Measurements from ENCODE around the gene TAF3. TPM values are rescaled to one million over a fixed set of nuclear protein-coding genes. Genes with fewer than 3 reads are reported as not detected.

Gene TAF3
- total RNA-seq, 1 donor from 2014 or later = 8.5 TPM

DNA sequence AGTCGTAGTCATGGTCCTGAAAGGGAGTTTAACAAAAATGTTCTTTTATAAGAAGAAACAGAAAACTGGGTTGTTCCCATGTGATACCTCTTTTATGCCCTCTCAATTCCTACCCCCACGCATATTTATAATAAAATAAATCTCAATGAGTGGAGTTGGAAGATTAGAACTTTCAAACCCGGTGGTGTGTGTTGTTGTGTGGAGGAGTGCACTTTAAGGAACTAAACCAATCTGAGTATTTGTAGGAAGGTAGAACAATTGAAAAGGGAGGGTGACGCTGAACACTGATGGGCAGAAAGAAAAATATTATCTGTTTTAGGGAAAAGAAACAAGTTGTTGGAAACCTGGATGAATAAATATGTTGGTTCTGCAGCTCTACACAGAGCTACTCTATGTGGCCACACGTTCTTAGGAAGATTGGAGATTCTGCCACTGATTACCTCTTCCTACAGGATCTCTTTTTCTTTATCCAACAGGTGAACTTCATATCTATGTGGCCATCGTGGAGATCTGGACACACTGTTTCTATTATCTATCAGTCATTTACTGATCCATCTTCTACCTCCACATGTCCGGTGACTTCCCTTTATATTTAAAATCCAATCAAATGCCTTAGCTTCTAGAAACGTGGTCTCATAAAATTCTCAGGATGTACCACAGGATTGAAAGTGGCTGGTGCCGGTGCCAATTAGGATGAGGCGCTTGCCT is 223.1 kb downstream of the TAF3 start:
- Mint-ChIP-seq H3K36me3 (no peaks in the 10 kb centered on the region), H3K4me1 (peaks cover 58% of the 10 kb centered on the region), H3K4me3 (no peak overlapping the region), H3K27ac (no peak overlapping the region), H3K27me3 (ENCODE audit: low read depth) (peaks cover 100% of the 10 kb centered on the region), H3K9me3 (no peaks in the 10 kb centered on the region)
- DNase-seq (ENCODE audit: low spot score in 2 of 2, unreplicated experiment in 2 of 2) = no peak
- TF ChIP-seq, protein P1, sequence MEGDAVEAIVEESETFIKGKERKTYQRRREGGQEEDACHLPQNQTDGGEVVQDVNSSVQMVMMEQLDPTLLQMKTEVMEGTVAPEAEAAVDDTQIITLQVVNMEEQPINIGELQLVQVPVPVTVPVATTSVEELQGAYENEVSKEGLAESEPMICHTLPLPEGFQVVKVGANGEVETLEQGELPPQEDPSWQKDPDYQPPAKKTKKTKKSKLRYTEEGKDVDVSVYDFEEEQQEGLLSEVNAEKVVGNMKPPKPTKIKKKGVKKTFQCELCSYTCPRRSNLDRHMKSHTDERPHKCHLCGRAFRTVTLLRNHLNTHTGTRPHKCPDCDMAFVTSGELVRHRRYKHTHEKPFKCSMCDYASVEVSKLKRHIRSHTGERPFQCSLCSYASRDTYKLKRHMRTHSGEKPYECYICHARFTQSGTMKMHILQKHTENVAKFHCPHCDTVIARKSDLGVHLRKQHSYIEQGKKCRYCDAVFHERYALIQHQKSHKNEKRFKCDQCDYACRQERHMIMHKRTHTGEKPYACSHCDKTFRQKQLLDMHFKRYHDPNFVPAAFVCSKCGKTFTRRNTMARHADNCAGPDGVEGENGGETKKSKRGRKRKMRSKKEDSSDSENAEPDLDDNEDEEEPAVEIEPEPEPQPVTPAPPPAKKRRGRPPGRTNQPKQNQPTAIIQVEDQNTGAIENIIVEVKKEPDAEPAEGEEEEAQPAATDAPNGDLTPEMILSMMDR (IDR thresholded peaks at IDR 0.05; ENCODE audit: unreplicated experiment) = no peak

DNA sequence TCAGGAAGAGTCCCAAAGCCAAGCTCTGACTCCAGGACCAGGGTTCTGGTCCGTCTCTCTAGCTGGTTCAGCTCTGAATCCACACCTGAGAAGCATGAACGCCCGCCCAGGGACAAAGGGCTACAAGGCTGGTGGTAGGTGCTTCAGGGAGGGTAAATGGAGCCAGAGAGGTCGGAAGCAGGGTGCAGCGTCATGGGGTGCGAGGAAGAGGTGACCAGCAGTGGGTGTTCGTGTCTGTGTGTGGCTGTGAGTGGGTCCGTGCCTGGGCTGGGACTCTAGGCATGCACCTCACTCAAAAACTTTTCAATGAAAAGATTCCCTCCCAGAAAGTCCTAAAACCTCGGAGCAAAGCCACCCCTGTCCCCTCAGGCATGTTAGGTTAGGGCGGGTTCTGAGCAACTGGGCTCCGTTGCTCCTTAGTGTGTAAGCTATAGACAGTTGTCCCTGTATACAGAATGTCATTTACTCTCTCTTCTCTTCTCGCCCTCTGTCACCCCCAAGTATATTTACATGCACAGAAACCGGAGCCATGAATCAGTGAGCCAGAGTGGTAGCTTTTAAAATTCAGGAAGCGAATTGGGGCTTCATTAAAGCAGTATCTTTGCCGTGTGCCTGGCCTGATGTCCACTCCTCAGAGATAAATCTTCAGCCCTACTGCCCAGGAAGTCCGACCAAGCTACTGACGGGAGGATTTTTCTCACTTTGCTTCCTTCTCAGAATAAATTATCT is 223.9 kb downstream of the TAF3 start:
- Mint-ChIP-seq H3K9me3 (no peaks in the 10 kb centered on the region), H3K36me3 (no peaks in the 10 kb centered on the region), H3K27ac (no peak overlapping the region), H3K4me3 (no peak overlapping the region), H3K27me3 (ENCODE audit: low read depth) (peaks cover 100% of the 10 kb centered on the region), H3K4me1 (peaks cover 63% of the 10 kb centered on the region)
- TF ChIP-seq, protein P1 (IDR thresholded peaks at IDR 0.05; ENCODE audit: unreplicated experiment) = no peak
- DNase-seq (ENCODE audit: low spot score in 2 of 2, unreplicated experiment in 2 of 2) = no peak

DNA sequence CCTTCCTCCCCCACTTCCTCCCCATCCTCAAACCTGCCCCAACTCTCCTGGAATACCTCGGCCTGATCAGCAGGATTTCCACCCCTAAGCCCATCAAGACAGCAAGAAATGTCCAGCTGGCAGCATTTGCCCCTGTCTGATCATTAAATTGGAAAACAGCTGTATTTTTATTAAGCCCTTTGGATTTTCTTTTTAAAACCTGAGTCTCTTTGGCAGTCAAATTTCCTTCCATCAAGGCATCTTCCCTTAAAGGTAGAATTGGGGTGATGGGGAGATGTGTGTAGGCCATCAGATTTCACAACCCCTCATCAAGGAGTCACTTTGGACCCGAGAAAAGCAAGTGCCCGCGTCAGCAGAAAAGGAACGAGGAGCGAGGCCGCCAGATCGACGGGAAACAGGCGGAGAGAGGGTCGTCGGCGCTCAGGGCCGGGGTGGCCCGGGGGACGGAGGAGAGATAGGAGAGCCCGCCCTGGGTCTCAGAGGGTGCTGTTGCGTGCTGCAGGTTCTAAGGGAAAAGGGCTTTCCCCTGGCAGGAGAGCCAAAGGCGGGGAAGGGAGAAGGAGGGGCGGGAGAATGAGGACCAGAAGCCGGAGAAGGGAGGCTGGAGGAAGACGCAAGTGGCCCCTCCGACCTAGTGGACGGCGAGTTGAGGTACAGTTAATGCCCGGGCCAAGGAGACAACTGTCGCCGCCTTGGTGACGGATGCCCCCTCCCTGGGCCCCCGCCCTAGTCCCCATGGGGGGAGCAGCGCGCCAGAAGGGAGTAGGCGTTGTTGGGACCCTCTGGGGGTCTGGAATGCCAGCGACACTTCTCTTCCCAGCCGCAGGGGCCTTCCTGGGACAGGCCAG is 224.6 kb downstream of the TAF3 start:
- H3K4me1 Mint-ChIP-seq = peaks cover 65% of the 10 kb centered on the region
- no peaks in the 10 kb centered on the region for H3K36me3 Mint-ChIP-seq
- H3K27ac Mint-ChIP-seq = no peak overlapping the region
- peaks cover 100% of the 10 kb centered on the region for H3K27me3 Mint-ChIP-seq (ENCODE audit: low read depth)
- H3K9me3 Mint-ChIP-seq = no peaks in the 10 kb centered on the region
- TF ChIP-seq, protein P1 (IDR thresholded peaks at IDR 0.05; ENCODE audit: unreplicated experiment) = no peak
- peak overlapping the region; percentile 20 for H3K4me3 Mint-ChIP-seq
- DNase-seq (ENCODE audit: low spot score in 2 of 2, unreplicated experiment in 2 of 2) = no peak

DNA sequence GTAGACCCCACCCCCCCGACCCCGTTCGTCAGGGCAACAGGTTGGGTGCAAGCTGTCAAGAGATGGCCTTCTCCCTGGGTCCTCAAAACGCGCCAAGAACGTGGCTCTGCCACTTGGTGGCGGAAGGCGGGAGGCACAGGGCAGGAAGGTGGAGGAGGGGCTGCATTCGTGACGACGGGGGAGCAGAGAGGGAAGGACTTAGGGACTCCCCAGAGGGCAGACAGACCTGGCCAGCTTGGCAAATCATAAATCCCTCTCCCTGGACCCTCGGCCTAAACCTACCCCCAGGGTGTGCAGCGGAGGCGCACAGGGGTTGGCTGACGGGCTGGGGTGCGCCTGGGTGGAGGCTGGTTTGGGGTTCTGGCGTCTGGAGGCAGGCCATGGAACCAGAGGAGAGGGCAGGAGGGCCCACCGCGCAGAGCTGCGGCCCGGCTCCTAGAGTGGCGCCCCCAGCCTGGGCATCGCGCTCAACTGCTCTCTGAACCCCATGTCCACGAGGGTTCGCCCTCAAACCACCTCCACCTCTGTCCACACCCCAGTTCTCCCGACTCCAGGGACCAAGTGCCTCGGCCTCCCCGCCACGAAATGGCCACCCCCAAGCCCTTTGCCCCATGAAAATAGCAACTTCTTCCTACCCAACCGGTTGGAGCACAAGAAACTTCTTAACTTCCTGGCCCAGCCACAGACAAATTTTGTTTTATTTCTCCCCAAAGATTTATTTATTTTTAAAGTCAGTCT is 225.4 kb downstream of the TAF3 start:
- H3K27me3 Mint-ChIP-seq (ENCODE audit: low read depth) = peaks cover 98% of the 10 kb centered on the region
- H3K4me3 Mint-ChIP-seq = peak overlapping the region; percentile 72
- no peak for DNase-seq (ENCODE audit: low spot score in 2 of 2, unreplicated experiment in 2 of 2)
- H3K36me3 Mint-ChIP-seq = no peaks in the 10 kb centered on the region
- TF ChIP-seq, protein P1 (IDR thresholded peaks at IDR 0.05; ENCODE audit: unreplicated experiment) = no peak
- peaks cover 63% of the 10 kb centered on the region for H3K4me1 Mint-ChIP-seq
- H3K9me3 Mint-ChIP-seq = no peaks in the 10 kb centered on the region
- H3K27ac Mint-ChIP-seq = no peak overlapping the region

DNA sequence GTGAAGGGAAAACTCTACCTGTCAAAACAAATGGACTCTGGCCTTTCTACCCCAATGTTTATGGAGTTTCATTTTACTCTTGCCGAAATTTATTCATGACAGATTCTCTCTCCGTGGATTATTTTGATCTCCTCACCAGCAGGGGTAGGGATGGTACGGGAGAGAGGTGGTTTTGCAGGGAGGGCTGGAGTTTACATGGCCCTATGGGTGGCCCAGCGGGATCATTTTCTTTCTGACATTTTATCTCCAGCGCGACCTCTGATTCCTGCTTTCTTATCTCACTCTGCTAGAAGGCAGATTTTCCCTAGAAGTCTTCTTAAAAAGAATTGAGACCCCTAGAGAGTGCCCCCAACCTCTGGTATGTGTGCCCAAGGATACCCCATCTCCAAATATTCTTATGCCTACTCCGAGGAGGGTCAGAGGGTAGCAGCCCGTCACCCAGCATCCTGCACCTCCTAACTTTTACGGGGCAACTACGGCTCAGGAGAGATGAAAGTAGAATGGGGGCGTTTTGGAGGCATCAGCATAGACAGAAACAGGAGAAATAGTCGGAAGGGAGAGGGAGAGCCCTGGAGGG is 226.1 kb downstream of the TAF3 start:
- Mint-ChIP-seq H3K27ac (no peak overlapping the region), H3K36me3 (no peaks in the 10 kb centered on the region), H3K4me1 (peaks cover 66% of the 10 kb centered on the region), H3K4me3 (peak overlapping the region; percentile 72), H3K9me3 (no peaks in the 10 kb centered on the region), H3K27me3 (ENCODE audit: low read depth) (peaks cover 96% of the 10 kb centered on the region)
- no peak for DNase-seq (ENCODE audit: low spot score in 2 of 2, unreplicated experiment in 2 of 2)
- TF ChIP-seq, protein P1 (IDR thresholded peaks at IDR 0.05; ENCODE audit: unreplicated experiment) = no peak

Measured in mesothelial cell of epicardium (in vitro differentiated cells).